A204.1 (cell line): ENCODE results near the gene MET.

Experiments used
- FAIRE-seq: peaks from 2 replicates; lab custom pipeline; 2012; peaks lifted over from hg19 to GRCh38; lab: Jason Lieb, UNC

Gene MET

GRCh38 chr7:116665332-116665996 lies 6.5 kb upstream of the MET start:
- FAIRE-seq, result no peak

DNA sequence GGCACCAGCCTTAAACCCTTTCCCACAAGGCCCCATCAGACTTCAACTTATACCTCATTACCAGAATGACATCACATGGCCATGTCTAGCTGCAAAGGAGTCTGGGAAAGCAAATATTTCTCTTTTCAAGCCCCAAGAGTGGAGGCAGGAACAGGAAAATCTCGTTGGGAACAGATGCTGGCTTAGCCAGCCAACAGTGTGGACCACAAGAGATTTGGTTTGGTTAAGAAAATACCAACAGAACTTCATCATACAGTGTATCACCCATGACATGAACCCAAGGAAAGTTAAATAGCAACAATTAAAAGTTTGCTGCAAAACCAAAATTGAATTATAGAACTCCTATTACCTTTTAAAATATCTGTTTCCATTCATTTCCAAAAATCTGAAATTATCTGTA lies 2.2 kb upstream of the MET start:
- no peak for FAIRE-seq

GRCh38 chr7:116670409-116671015 lies 1.5 kb upstream of the MET start:
- no peak for FAIRE-seq

DNA sequence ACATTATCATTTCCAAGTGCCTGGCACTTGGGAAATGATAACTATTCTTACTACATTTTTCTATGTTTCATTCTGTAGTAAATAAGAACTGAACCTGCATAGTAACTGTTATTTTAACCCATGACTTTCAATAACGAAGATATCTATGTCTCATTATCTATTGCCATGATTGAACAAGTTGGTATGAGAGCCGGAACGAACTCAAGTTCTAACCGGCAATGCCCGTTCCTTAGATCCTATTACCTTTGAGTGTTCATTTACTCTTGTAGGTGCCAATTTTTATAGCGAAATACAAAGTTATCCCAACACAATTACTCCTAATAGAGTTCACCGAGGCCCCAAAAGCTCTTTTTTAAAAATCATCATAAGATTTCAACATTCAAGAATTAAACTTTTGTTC lies 885 bp upstream of the MET start:
- no peak for FAIRE-seq

DNA sequence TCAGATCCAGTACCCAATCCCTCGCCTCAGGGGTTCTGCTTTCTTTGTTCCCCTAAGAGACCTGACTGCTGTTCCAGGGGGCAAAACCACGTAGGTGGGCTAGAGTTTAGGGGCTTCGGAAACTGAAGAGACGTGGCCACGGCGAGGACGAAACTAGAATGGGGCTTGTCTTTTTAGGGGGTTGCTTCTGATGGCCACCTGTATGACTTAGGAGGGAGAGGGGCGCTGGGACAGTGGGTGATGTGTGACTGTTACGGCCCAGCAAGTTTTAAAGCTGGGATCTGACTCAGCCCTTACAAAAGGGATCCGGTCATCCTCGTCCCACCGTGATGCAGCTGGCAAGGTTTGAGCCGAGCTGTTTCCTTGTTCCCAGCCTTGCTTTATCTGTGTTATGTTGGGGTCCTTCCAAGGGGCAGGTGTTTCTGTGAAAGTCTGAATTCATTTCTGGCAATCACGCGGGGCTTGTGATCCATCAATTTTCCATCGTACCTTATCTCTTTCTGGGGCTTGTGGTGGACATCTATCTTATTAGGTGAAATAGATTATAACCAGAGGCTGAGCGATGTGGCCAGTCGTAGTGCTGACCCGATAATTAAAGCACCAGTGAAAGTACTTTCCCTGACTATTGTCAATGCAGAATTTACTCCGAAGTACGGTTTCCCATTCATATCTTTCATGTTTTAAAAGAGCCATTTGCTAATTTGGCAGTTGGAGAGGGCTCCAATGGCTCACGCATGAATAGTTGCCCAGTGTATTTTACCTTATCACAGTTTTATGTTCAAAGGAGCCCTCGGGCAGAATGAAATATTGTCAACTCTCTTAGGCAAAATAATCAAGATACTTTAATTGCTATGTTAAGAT lies 830 bp downstream of the MET start:
- no peak for FAIRE-seq

- no peak for FAIRE-seq
Measured at GRCh38 chr7:116673457-116673865, 1.5 kb downstream of the MET start.

DNA sequence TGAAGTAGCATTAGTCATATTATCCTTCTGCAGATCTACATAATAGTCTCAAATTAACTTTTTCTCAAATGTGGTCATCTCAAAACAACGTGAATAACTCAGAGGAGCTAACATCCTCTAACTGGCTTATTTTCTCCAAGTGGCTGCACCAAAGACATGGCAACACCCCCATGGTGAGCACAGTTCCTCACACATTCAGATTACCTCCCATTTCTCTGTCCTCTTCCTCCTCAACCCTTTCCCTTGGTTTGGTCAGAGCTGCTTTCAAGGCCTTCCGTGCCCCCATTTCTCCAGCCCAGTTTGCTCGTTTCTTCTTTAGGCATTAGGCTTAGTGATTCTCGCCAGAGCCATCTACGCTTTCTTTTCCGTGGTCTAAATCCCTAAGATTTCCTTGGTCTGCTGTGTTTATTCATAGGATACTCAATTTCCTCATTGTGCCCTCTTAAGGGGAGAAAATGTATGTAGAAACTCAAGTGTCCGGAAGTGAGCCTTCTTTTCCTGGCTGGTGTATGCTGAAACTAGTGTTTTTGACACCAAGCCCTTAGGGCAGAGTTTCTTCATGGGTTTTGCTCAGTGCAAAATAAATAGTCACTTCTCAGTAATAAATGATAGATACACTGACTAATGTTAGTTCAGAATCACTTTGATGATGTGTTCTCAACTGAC lies 2.6 kb downstream of the MET start:
- FAIRE-seq, result no peak

DNA sequence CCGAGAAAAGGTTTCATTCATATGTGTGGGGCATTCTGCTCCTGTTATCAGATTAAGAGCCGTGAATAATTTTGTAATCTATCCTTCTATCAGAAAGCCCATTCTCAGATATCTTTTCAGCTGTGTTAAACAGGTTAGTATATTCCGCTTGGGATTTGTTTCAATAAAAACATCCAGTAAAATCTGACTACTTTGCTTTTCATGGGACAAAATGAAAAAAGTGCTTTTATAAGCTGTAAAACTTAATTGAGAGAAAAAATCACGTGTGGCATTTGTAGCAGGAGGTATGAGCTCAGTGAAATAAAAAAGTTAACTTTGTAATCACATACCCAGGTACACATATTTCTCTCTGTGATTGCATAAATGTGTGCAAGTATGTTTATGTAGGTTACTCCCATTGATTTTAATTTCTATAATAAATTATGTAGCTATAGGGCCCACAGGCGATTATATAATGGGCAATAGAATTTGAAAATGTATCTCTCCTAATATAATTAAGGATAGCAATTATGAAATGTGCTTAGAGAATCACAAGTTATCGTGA lies 3.9 kb downstream of the MET start:
- FAIRE-seq, result no peak

- no peak for FAIRE-seq
Measured at GRCh38 chr7:116678780-116679179, 6.8 kb downstream of the MET start.

- no peak for FAIRE-seq
Measured at GRCh38 chr7:116679500-116679899, 7.5 kb downstream of the MET start.

- no peak for FAIRE-seq
Measured at GRCh38 chr7:116683786-116684185, 11.8 kb downstream of the MET start.

DNA sequence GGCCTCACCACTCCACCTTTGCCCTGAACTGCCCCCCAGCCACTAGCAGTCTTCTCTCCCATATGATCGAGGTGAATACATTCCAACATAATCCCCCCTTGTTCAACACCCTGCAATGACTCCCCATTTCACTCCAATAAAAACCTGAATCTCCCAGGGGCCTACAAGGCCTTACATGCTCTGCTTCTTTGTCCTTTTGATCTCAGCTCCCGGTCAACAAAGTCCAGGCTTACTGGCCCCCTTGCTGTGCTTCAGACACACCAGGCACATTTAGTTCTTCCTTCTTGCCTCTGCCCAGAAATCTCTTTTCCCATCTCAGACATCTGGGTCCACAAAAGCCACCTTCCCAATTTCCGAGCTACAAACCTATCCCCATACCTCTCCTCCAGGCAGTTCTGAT lies 14.0 kb downstream of the MET start:
- FAIRE-seq, result no peak

DNA sequence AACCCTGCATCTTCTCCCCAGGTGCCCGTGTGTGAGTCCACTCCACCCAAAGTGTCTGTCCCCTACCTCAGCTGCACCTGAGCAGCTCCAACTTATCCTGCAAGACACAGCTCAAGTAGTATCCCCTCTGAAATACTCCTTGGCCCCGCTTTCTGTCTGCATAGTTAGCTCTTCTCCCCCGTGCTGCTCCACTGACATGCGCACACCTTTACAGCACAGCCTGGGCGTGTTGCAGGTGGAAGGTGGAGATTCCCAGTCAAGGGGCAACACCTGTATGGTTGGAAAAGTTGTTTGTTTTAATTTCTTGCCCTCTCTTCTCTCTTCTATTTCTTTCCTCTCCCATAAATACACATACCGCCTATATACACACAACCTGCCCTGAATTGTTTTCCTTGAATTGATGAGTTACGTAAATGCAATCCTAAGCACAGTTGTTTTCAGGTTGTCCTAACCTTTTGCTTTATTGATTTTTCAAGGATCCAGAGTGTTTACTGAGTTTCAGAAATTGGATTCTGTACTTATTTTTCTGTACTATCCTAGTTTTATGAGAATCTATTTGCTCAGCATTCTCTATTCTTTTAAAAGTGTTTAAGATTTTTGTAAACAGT lies 14.9 kb downstream of the MET start:
- FAIRE-seq, result no peak

GRCh38 chr7:116687801-116688201 lies 15.8 kb downstream of the MET start:
- no peak for FAIRE-seq

DNA sequence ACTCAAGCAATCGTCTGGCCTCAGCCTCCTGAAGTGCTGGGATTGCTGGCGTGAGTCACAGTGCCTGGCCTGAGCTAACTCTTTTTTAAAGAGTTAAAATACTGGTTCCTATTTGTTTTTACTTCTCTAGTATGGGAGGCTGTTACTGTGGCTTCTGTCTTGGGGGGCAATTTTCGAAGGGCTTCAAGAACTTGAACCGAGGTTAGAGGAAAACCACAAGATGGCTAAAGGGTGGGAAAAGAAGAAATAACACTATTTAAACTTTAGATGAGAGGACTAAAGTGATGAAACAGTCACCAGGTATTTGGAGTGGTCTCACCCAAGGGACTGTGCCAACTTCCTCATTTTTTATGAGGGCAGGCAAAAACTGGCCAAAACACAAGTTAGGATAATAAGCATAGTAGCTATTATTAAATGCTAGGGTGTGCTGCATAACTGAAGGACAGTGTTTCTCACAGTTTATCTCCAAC lies 17.8 kb downstream of the MET start:
- FAIRE-seq, result no peak

DNA sequence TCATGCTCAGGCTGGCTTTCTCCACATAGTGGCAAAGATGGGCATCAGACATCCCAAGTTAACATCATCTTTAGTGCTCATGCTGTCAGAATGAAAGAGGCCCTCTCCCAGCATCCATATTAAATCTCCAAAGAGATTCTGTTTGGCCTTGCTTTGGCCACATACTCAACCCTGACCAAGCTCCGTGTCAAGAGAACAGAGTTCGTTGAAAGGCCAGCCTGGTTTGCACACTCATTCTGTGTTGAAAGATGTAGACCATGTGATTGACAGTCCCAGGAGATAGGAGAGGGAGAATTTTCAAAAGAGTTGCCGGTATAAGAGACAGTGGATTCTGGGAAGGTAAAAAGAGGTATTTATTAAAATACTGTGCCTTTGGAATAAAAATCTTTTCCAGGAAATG lies 19.7 kb downstream of the MET start:
- FAIRE-seq, result no peak

GRCh38 chr7:116692401-116693308 lies 20.7 kb downstream of the MET start:
- no peak for FAIRE-seq

DNA sequence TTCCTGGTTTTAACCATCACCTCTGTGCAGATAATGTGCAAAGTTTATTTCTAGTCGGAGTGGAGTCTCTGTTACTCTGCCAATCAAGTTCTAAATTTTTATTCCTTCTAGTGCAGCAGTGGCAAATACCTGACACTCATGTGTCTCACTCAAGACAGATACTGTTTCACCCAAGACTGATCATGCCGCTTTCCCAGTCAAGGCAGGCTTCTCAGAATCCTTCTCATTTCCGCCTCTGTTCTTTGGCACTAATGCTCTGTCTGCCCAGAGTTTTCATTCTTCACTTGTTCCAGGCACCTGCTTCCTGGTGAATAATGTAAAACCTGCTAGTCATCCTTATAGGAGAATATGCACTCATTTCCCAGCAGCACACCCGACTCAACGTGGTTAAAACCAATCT lies 24.7 kb downstream of the MET start:
- FAIRE-seq, result no peak

GRCh38 chr7:116697152-116697551 lies 25.2 kb downstream of the MET start:
- FAIRE-seq, result no peak

DNA sequence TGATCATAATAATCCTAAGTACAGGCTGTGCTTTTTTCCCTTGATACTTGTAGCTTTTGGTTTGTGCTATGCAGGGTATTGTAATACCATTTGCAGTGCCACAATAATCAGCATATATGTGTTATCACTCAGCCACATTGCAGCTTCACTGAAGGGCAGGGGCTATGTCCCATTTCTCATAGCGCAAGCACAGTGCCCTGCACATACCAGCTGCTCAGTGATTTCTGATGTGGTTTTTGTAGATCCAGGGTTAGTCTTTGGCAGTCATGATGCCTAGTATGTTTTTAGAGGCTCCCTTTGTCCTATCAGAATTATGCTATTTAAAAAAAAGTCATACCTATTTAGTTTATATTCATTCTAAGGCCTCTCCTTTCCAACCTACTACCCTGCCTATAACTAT lies 25.8 kb downstream of the MET start:
- FAIRE-seq, result no peak

GRCh38 chr7:116698396-116698795 lies 26.4 kb downstream of the MET start:
- no peak for FAIRE-seq
